OCI-LY1 (cell line): ENCODE measurements around the gene KSR1.

ENCODE experiments used
- EZH2 ChIP-seq: fragments of 200-600 bp; sonication (generic), shearing (Covaris generic); IDR thresholded peaks from 2 replicates; pipeline ENCODE4 v1.8.0; 2017; ENCODE audit warnings: borderline replicate concordance, mixed run types, mild to moderate bottlenecking, antibody characterized with exemption, low read length, moderate library complexity, mixed read lengths
- TF ChIP-seq, protein P1 (sequence below): fragments of 200-600 bp; sonication (generic), shearing (Covaris generic); IDR thresholded peaks from 2 replicates; pipeline ENCODE4 v1.5.1; 2017; ENCODE audit warnings: mild to moderate bottlenecking, antibody characterized with exemption, low read length, moderate library complexity, mixed read lengths

- TF ChIP-seq, protein P1, sequence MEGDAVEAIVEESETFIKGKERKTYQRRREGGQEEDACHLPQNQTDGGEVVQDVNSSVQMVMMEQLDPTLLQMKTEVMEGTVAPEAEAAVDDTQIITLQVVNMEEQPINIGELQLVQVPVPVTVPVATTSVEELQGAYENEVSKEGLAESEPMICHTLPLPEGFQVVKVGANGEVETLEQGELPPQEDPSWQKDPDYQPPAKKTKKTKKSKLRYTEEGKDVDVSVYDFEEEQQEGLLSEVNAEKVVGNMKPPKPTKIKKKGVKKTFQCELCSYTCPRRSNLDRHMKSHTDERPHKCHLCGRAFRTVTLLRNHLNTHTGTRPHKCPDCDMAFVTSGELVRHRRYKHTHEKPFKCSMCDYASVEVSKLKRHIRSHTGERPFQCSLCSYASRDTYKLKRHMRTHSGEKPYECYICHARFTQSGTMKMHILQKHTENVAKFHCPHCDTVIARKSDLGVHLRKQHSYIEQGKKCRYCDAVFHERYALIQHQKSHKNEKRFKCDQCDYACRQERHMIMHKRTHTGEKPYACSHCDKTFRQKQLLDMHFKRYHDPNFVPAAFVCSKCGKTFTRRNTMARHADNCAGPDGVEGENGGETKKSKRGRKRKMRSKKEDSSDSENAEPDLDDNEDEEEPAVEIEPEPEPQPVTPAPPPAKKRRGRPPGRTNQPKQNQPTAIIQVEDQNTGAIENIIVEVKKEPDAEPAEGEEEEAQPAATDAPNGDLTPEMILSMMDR, result no peak
- no peak for TF ChIP-seq EZH2
Observed at GRCh38 chr17:27496005-27496404, 39.8 kb downstream of the KSR1 start.
